ENCODE measurements around the gene RPS25.
"Not testable (repeated sequence)": the region's sequence is repeated elsewhere in the genome, so short reads cannot be mapped to it uniquely, and the experiment has no call there.

RPS25 gene

GRCh38 chr11:119034813-119035212 lies 16.7 kb upstream of the RPS25 start:
- Histone ChIP-seq H3K9ac (ENCODE audit: low read length) (no peak overlapping the region), H3K4me1 (ENCODE audit: insufficient read depth, low read length) (peaks cover 3% of the 10 kb centered on the region), H3K9me3 (ENCODE audit: low read length) (no peaks in the 10 kb centered on the region), H3K27me3 (ENCODE audit: control insufficient read depth in 1 of 2, insufficient read depth in 2 of 2, low read length in 2 of 2) (no peaks in the 10 kb centered on the region), H3K4me3 (ENCODE audit: low read depth in 1 of 2, low read length in 2 of 2) (no peak overlapping the region), H3K27ac (ENCODE audit: low read depth, low read length) (no peak overlapping the region), H3K36me3 (ENCODE audit: insufficient read depth, low read length) (no peaks in the 10 kb centered on the region)

GRCh38 chr11:119033421-119033820 lies 15.3 kb upstream of the RPS25 start:
- not testable (repeated sequence) for H3K36me3 ChIP-seq (ENCODE audit: insufficient read depth, low read length); H3K9me3 ChIP-seq (ENCODE audit: low read length); H3K27me3 ChIP-seq (ENCODE audit: control insufficient read depth in 1 of 2, insufficient read depth in 2 of 2, low read length in 2 of 2); H3K27ac ChIP-seq (ENCODE audit: low read depth, low read length); H3K9ac ChIP-seq (ENCODE audit: low read length); H3K4me3 ChIP-seq (ENCODE audit: low read depth in 1 of 2, low read length in 2 of 2)
- peaks cover 13% of the 10 kb centered on the region for H3K4me1 ChIP-seq (ENCODE audit: insufficient read depth, low read length)

- H3K36me3 ChIP-seq (ENCODE audit: insufficient read depth, low read length) = peaks cover 8% of the 10 kb centered on the region
- no peak overlapping the region for H3K27ac ChIP-seq (ENCODE audit: low read depth, low read length)
- no peak overlapping the region for H3K4me3 ChIP-seq (ENCODE audit: low read depth in 1 of 2, low read length in 2 of 2)
- H3K27me3 ChIP-seq (ENCODE audit: control insufficient read depth in 1 of 2, insufficient read depth in 2 of 2, low read length in 2 of 2) = no peaks in the 10 kb centered on the region
- H3K9ac ChIP-seq (ENCODE audit: low read length) = no peak overlapping the region
- no peaks in the 10 kb centered on the region for H3K9me3 ChIP-seq (ENCODE audit: low read length)
- H3K4me1 ChIP-seq (ENCODE audit: insufficient read depth, low read length) = peaks cover 13% of the 10 kb centered on the region
These were observed 13.8 kb upstream of the RPS25 start for GRCh38 chr11:119031912-119032280.

GRCh38 chr11:119030329-119031047 lies 12.3 kb upstream of the RPS25 start, which contains the start of gene SLC37A4:
Gene SLC37A4, minus strand, starts transcription at chr11:119030877.
- H3K27me3 ChIP-seq (ENCODE audit: control insufficient read depth in 1 of 2, insufficient read depth in 2 of 2, low read length in 2 of 2) = no peaks in the 10 kb centered on the region
- peak within 1 kb of the TSS; percentile 91 for H3K27ac ChIP-seq (ENCODE audit: low read depth, low read length)
- H3K36me3 ChIP-seq (ENCODE audit: insufficient read depth, low read length) = peaks cover 11% of the 10 kb centered on the region
- H3K9ac ChIP-seq (ENCODE audit: low read length) = peak within 1 kb of the TSS; percentile 74
- H3K9me3 ChIP-seq (ENCODE audit: low read length) = no peaks in the 10 kb centered on the region
- H3K4me3 ChIP-seq (ENCODE audit: low read depth in 1 of 2, low read length in 2 of 2) = peak within 1 kb of the TSS; percentile 71 to 80
- H3K4me1 ChIP-seq (ENCODE audit: insufficient read depth, low read length) = peaks cover 13% of the 10 kb centered on the region

- no peaks in the 10 kb centered on the region for H3K9me3 ChIP-seq (ENCODE audit: low read length)
- H3K9ac ChIP-seq (ENCODE audit: low read length) = peak overlapping the region; percentile 74
- peaks cover 13% of the 10 kb centered on the region for H3K4me1 ChIP-seq (ENCODE audit: insufficient read depth, low read length)
- H3K27ac ChIP-seq (ENCODE audit: low read depth, low read length) = peak overlapping the region; percentile 91
- H3K27me3 ChIP-seq (ENCODE audit: control insufficient read depth in 1 of 2, insufficient read depth in 2 of 2, low read length in 2 of 2) = no peaks in the 10 kb centered on the region
- peaks cover 17% of the 10 kb centered on the region for H3K36me3 ChIP-seq (ENCODE audit: insufficient read depth, low read length)
- H3K4me3 ChIP-seq (ENCODE audit: low read depth in 1 of 2, low read length in 2 of 2) = peak overlapping the region; percentile 71 to 80
These were observed 11.8 kb upstream of the RPS25 start for GRCh38 chr11:119030029-119030328.

- Histone ChIP-seq H3K4me3 (ENCODE audit: low read depth in 1 of 2, low read length in 2 of 2) (peak overlapping the region; percentile 71 to 80), H3K27me3 (ENCODE audit: control insufficient read depth in 1 of 2, insufficient read depth in 2 of 2, low read length in 2 of 2) (no peaks in the 10 kb centered on the region), H3K36me3 (ENCODE audit: insufficient read depth, low read length) (peaks cover 19% of the 10 kb centered on the region), H3K9me3 (ENCODE audit: low read length) (no peaks in the 10 kb centered on the region), H3K4me1 (ENCODE audit: insufficient read depth, low read length) (peaks cover 13% of the 10 kb centered on the region), H3K9ac (ENCODE audit: low read length) (no peak overlapping the region), H3K27ac (ENCODE audit: low read depth, low read length) (peak overlapping the region; percentile 91)
These were observed 11.3 kb upstream of the RPS25 start for GRCh38 chr11:119029340-119030028.

- no peak overlapping the region for H3K9ac ChIP-seq (ENCODE audit: low read length)
These were observed 10.9 kb upstream of the RPS25 start for GRCh38 chr11:119029069-119029339.

GRCh38 chr11:119028346-119029068 lies 10.4 kb upstream of the RPS25 start:
- no peaks in the 10 kb centered on the region for H3K27me3 ChIP-seq (ENCODE audit: control insufficient read depth in 1 of 2, insufficient read depth in 2 of 2, low read length in 2 of 2)
- H3K36me3 ChIP-seq (ENCODE audit: insufficient read depth, low read length) = peaks cover 29% of the 10 kb centered on the region
- H3K9me3 ChIP-seq (ENCODE audit: low read length) = no peaks in the 10 kb centered on the region
- H3K4me3 ChIP-seq (ENCODE audit: low read depth in 1 of 2, low read length in 2 of 2) = no peak overlapping the region
- no peak overlapping the region for H3K27ac ChIP-seq (ENCODE audit: low read depth, low read length)
- no peak overlapping the region for H3K9ac ChIP-seq (ENCODE audit: low read length)
- H3K4me1 ChIP-seq (ENCODE audit: insufficient read depth, low read length) = peaks cover 13% of the 10 kb centered on the region

More at GRCh38 chr11:119029069-119029339, 10.9 kb upstream of the RPS25 start:
- Histone ChIP-seq H3K27me3 (ENCODE audit: control insufficient read depth in 1 of 2, insufficient read depth in 2 of 2, low read length in 2 of 2) (no peaks in the 10 kb centered on the region), H3K4me1 (ENCODE audit: insufficient read depth, low read length) (peaks cover 13% of the 10 kb centered on the region), H3K36me3 (ENCODE audit: insufficient read depth, low read length) (peaks cover 24% of the 10 kb centered on the region), H3K27ac (ENCODE audit: low read depth, low read length) (no peak overlapping the region), H3K4me3 (ENCODE audit: low read depth in 1 of 2, low read length in 2 of 2) (no peak overlapping the region), H3K9me3 (ENCODE audit: low read length) (no peaks in the 10 kb centered on the region)

- no peak overlapping the region for H3K4me3 ChIP-seq (ENCODE audit: low read depth in 1 of 2, low read length in 2 of 2)
- H3K9me3 ChIP-seq (ENCODE audit: low read length) = no peaks in the 10 kb centered on the region
- H3K9ac ChIP-seq (ENCODE audit: low read length) = no peak overlapping the region
- H3K27ac ChIP-seq (ENCODE audit: low read depth, low read length) = no peak overlapping the region
- peaks cover 37% of the 10 kb centered on the region for H3K36me3 ChIP-seq (ENCODE audit: insufficient read depth, low read length)
- H3K27me3 ChIP-seq (ENCODE audit: control insufficient read depth in 1 of 2, insufficient read depth in 2 of 2, low read length in 2 of 2) = no peaks in the 10 kb centered on the region
- peaks cover 13% of the 10 kb centered on the region for H3K4me1 ChIP-seq (ENCODE audit: insufficient read depth, low read length)
These were observed 9.6 kb upstream of the RPS25 start for GRCh38 chr11:119027561-119028345.

- no peak overlapping the region for H3K9ac ChIP-seq (ENCODE audit: low read length)
- no peaks in the 10 kb centered on the region for H3K27me3 ChIP-seq (ENCODE audit: control insufficient read depth in 1 of 2, insufficient read depth in 2 of 2, low read length in 2 of 2)
- H3K36me3 ChIP-seq (ENCODE audit: insufficient read depth, low read length) = peaks cover 44% of the 10 kb centered on the region
- peaks cover 13% of the 10 kb centered on the region for H3K4me1 ChIP-seq (ENCODE audit: insufficient read depth, low read length)
- H3K4me3 ChIP-seq (ENCODE audit: low read depth in 1 of 2, low read length in 2 of 2) = no peak overlapping the region
- no peaks in the 10 kb centered on the region for H3K9me3 ChIP-seq (ENCODE audit: low read length)
- H3K27ac ChIP-seq (ENCODE audit: low read depth, low read length) = no peak overlapping the region
These were observed 8.8 kb upstream of the RPS25 start for GRCh38 chr11:119026970-119027369.
